Right lobe of liver (tissue), 6 donors: ENCODE measurements around the gene DAO. TPM values are rescaled to one million over a fixed set of nuclear protein-coding genes. Genes with fewer than 3 reads are reported as not detected.

Experiments used
- ATAC-seq, 4 donors: fragments of 200-7000 bp; cut with Tn5 transposase; one replicate each; pipeline ENCODE4 v1.9.1; 2020; ENCODE audit warnings: mild to moderate bottlenecking in 4 of 4, moderate library complexity in 4 of 4
- DNase-seq, 3 donors: peaks; one replicate each; pipeline ENCODE4 v3.0.0-alpha.2; 2020
- H3K27ac ChIP-seq, 3 donors: fragments of 200-600 bp; one replicate each; pipeline ENCODE4 v1.8.0; 2022
- H3K27me3 ChIP-seq, 2 donors: fragments of 200-600 bp; one replicate each; pipeline ENCODE4 v1.8.0; 2022
- H3K36me3 ChIP-seq, 4 donors: fragments of 200-600 bp; sonication (generic) in 1 of 4; one replicate each; pipeline versions ENCODE4 v1.5.1 to v1.8.0; 2017 to 2022; ENCODE audit warnings: control low read depth in 1 of 4
- H3K4me1 ChIP-seq, 4 donors: fragments of 200-600 bp; sonication (generic) in 1 of 4; one replicate each; pipeline versions ENCODE4 v1.5.1 to v1.8.0; 2017 to 2022; ENCODE audit warnings: control low read depth in 1 of 4
- H3K4me3 ChIP-seq, 3 donors: fragments of 200-600 bp; one replicate each; pipeline ENCODE4 v1.8.0; 2022
- H3K9me3 ChIP-seq, 4 donors: fragments of 200-600 bp; sonication (generic) in 1 of 4; one replicate each; pipeline versions ENCODE4 v1.5.1 to v1.8.0; 2017 to 2022; ENCODE audit warnings: control low read depth in 1 of 4
- POLR2A ChIP-seq: fragments of 450-650 bp; IDR thresholded peaks from one replicate; pipeline ENCODE4 v1.6.1; 2017; ENCODE audit warnings: antibody characterized with exemption, mild to moderate bottlenecking
- WGBS: methylation state at CpG from one replicate; pipeline ENCODE4 v1.1.6; 2018; ENCODE audit warnings: low coverage, low lambda C conversion rate; ENCODE audit not compliant: insufficient coverage; ENCODE audit errors: missing lambda C conversion rate; 5-methylcytosine and 5-hydroxymethylcytosine counted together
- intact Hi-C, 2 donors: fragments of 100-400 bp; cut with DNase I; formaldehyde crosslinking; loops; one replicate each; pipeline versions ENCODE4 v1.11.2 to v1.14.1; 2022
- total RNA-seq, 6 experiments: library from RNA; depleted of rRNA in 2 of 6; stranded (reverse); fragments of >200 nt in 2 of 6; fragmentation: NEBNext Ultra II Directional in 3 of 6; extraction: Animal tissue kit (Norgen Biotek cat#: 25700) in 3 of 6; gene quantifications; one replicate each; pipeline versions ENCODE4 v1.1.0 to v1.2.4, GENCODE V29; 2016 to 2023
- TF ChIP-seq, protein P1 (sequence below), 4 donors: fragments of 200-600 bp in 3 of 4; fragments of 450-650 bp in 1 of 4; IDR thresholded peaks; one replicate each; pipeline versions ENCODE4 v1.5.1 to v1.8.0; 2016 to 2022; ENCODE audit warnings: antibody characterized with exemption in 4 of 4, mild to moderate bottlenecking in 2 of 4
- donor health status: DM: no; HTN: yes; CAD: no.
- donor health status: DM: no; HTN: no; CAD: no.
- donor health status: DM: no; HTN: no; CAD: no.
- donor health status: DM: no; HTN: yes; CAD: no.
- donor health status: DM: no; HTN: yes; CAD: no.

DAO gene
- total RNA-seq, 6 experiments from 2014 or later = 26.7 to 70.2 (median 45.0) TPM

DNA sequence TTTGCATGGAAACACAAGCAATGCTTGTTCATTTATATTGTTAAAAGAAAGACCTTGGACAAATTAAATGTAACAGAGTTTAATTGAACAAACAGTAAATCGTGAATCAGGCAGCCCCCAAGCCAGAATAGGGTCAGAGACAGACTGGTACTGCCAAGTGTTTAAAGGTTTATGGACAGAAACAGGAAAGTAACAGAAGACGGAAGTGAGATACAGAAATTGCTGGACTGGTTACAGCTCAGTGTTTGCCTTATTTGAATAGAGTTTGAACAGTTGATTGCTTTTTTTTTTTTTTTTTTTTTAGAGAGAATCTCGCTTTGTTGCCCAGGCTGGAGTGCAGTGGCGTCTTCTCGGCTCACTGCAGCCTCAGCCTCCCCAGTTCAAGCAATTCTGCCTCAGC lies 50.3 kb downstream of the DAO start:
- intact Hi-C loops = no loop called here
- 5% methylated on average over 5 of the region's 5 CpGs for WGBS
- DNase-seq (no peak), ATAC-seq (peak; percentile 81 to 98 (median 84))
- H3K9me3 ChIP-seq = no peaks in the 10 kb centered on the region
- no peaks in the 10 kb centered on the region for H3K27me3 ChIP-seq
- TF ChIP-seq, protein P1, sequence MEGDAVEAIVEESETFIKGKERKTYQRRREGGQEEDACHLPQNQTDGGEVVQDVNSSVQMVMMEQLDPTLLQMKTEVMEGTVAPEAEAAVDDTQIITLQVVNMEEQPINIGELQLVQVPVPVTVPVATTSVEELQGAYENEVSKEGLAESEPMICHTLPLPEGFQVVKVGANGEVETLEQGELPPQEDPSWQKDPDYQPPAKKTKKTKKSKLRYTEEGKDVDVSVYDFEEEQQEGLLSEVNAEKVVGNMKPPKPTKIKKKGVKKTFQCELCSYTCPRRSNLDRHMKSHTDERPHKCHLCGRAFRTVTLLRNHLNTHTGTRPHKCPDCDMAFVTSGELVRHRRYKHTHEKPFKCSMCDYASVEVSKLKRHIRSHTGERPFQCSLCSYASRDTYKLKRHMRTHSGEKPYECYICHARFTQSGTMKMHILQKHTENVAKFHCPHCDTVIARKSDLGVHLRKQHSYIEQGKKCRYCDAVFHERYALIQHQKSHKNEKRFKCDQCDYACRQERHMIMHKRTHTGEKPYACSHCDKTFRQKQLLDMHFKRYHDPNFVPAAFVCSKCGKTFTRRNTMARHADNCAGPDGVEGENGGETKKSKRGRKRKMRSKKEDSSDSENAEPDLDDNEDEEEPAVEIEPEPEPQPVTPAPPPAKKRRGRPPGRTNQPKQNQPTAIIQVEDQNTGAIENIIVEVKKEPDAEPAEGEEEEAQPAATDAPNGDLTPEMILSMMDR (IDR thresholded peaks at IDR 0.05) = no peak
- TF ChIP-seq POLR2A = no peak
- H3K27ac ChIP-seq = peak overlapping the region in 2 of 3 donors; percentile 6 to 21
- peaks cover 0 to 6% (median 3%) of the 10 kb centered on the region in 4 donors for H3K4me1 ChIP-seq
- H3K36me3 ChIP-seq = no peaks in the 10 kb centered on the region
- no peak overlapping the region for H3K4me3 ChIP-seq

DNA sequence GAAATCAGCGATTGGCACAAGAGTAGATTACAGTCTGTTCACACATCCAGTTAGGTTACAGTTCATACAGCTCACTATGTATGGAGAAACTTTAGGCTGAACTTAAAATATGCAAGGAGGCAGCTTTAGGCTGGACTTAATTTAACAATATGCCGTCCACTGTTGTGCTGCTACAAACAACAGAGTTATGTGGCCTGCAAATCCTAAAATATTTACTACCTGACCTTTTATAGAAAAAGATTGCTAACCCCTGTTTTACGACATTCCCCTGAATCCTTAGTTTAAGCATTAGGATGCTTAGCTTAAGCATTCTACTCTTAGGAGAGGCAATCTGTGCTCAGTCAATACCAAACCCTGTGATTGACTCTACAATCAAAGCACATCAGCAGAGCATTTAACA lies 50.9 kb downstream of the DAO start:
- Histone ChIP-seq H3K36me3 (no peaks in the 10 kb centered on the region), H3K27me3 (no peaks in the 10 kb centered on the region), H3K4me1 (peaks cover 0 to 6% (median 3%) of the 10 kb centered on the region in 4 donors), H3K27ac (no peak overlapping the region), H3K4me3 (no peak overlapping the region), H3K9me3 (no peaks in the 10 kb centered on the region)
- no peak for DNase-seq
- 94% methylated on average over 3 of the region's 3 CpGs for WGBS
- ATAC-seq = peak in 1 of 4 donors; percentile 14
- intact Hi-C loops = no loop called here
- no peak for TF ChIP-seq POLR2A
- TF ChIP-seq, protein P1 (IDR thresholded peaks at IDR 0.05) = no peak

GRCh38 chr12:108933949-108934348 lies 54.1 kb downstream of the DAO start:
- DNase-seq (no peak), ATAC-seq (no peak)
- no peak overlapping the region for H3K4me3 ChIP-seq
- TF ChIP-seq POLR2A = no peak
- TF ChIP-seq, protein P1 (IDR thresholded peaks at IDR 0.05) = no peak
- H3K4me1 ChIP-seq = peaks cover 0 to 6% (median 3%) of the 10 kb centered on the region in 4 donors
- 82% methylated on average over 6 of the region's 6 CpGs for WGBS
- intact Hi-C loops = no loop called here
- no peak overlapping the region for H3K27ac ChIP-seq
- no peaks in the 10 kb centered on the region for H3K27me3 ChIP-seq
- no peaks in the 10 kb centered on the region for H3K36me3 ChIP-seq
- H3K9me3 ChIP-seq = no peaks in the 10 kb centered on the region

GRCh38 chr12:108935159-108935763 lies 55.4 kb downstream of the DAO start:
- H3K4me3 ChIP-seq = no peak overlapping the region
- WGBS = 69% methylated on average over 7 of the region's 7 CpGs
- no peak overlapping the region for H3K27ac ChIP-seq
- H3K9me3 ChIP-seq = no peaks in the 10 kb centered on the region
- no peak for DNase-seq
- intact Hi-C loops = no loop called here
- no peaks in the 10 kb centered on the region for H3K36me3 ChIP-seq
- TF ChIP-seq, protein P1 (IDR thresholded peaks at IDR 0.05) = no peak
- no peak for TF ChIP-seq POLR2A
- no peaks in the 10 kb centered on the region for H3K4me1 ChIP-seq
- no peak for ATAC-seq
- H3K27me3 ChIP-seq = no peaks in the 10 kb centered on the region
